ENCODE measurements around the gene GCLM. TPM values are rescaled to one million over a fixed set of nuclear protein-coding genes. Genes with fewer than 3 reads are reported as not detected.

Gene GCLM
- polyA plus RNA-seq, 10 donors = 6.3 to 11.9 (median 8.6) TPM

GRCh38 chr1:93848350-93848883 is 60.8 kb downstream of the GCLM start:
- DNase-seq = no peak

DNA sequence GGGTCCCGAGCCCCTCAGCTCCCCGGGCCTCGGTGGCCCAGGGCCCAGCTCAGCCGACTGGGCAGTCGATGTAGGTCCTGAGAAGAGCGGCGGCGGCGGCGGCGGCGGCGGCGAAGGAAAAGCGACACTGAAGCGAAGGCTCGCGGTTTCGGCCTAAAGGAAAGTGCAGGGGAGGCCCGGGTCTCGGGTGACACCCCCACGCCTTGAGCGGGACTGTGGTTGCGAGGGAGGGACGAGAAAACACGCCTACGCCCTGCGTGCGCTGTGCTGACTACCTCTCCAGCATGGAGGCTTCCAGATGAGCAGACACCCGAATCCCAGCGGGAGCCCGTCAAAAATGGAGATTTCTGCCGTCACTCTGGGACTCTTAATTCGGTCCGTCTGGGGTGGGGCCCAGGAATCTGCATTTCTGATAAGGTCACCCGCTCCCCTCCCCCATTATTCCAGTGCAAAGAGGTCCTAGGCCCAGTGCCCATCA is 61.4 kb downstream of the GCLM start:
- peak in 2 of 3 donors; percentile 60 to 72 for DNase-seq

DNA sequence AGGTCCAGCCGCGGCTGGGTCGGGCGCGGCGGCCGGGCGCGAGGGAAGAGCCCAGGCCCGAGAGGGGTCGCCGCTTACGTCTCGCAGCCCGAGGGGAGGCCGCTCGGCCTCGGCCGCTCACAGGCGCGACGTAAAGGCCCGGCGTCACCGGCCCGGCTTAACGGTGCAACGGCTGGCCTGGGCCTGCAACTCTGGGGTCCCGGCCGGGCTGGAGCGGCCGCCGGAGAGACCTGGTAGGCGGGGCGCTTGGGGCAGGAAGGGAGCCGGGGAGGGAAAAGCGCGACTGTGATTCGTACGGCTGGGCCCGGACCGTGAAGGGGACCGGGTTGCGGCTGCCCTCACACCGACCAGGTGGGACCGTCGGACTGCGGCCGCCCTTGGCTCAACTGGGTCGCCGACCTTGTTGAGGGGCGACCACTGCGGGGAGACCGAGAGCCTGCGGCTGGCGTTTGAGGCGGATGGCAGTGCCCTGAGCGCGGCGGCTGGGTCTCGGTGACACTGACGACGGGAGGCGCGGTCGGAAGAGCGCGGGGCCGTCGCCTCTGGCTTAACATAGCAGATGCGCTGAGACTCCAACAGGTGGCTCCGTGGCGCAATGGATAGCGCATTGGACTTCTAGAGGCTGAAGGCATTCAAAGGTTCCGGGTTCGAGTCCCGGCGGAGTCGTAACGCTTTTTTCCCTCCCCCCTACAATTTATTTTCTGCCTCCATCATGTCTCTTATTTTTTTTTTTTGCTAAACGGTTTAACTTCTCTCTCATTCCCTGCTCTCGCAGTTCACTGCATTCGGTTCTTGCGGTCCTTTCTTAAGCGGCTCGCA is 62.0 kb downstream of the GCLM start:
- DNase-seq = peak; percentile 93 to 98 (median 98)

- peak; percentile 84 to 97 (median 91) for DNase-seq
Measured at GRCh38 chr1:93846206-93846991, 62.8 kb downstream of the GCLM start.

GRCh38 chr1:93845538-93846205 is 63.6 kb downstream of the GCLM start:
- DNase-seq = peak; percentile 51 to 85 (median 78)

DNA sequence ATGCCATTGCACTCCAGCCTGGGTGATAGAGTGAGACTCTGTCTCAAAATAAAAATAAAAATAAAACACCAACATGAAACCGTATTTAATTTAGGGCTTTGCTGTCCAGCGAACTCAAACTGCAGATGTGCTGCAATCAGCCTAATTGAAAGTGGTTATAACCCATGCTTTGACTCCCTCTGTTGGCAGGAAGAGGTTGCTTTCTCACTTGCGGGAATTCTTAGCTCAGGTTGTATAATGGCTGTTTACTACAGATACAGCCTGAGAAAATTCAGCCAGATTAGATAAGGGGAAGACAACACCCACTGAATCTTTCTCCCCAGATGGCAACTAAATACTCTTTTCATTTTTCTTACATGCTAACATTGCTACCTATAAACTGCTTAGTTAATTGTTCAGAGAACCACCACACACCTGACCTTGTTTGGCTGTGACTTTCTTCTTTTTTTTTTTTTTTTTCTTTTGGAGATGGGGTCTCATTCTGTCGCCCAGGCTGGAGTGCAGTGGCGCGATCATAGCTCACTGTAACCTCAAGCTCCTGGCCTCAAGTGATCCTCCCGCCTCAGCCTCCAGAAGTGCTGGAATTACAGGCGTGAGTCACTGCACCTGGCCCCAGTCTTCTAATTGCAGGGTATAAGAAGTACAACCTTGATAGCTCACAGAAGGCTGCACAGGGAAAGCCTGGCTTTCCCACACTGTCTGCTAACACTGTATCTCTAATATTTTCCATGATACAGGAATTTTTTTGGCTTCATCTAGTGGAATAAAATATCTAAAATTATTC is 64.8 kb downstream of the GCLM start:
- DNase-seq = peak; percentile 62 to 84 (median 73)

DNA sequence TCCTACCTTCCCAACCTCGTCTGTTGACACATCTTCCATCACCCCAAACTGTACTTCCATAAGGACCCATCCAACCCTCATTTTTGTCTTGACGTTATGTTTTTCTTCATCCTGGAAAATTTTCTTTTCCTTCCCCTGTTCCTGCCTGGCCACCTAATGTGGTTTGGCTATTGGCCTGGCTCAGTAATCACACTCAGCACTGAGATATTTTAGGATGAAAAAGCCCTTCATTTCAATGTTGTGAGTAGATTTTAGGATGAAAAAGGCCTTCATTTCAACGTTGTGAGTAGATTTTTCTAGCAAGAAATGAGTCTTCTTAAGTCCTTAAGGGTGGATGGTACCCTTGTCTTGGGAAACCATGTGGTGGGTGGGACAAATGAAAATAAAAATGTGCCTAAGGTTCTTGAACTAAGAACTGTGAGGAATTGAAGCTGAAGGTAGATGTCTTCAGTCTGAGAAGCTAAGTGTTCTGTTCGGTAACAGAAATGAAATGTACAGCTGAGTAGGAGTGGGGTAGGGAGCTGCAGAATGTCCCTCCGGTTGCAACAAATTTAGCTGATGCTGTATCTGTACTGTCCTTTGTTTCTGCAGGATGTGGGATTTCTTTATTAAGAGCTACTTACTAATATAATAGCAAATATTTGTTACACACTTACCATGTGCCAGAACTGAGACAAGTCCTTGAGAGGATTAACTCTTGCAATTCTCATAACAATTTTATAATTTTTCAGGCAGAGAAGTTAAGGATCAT is 66.3 kb downstream of the GCLM start:
- DNase-seq = no peak

- no peak for DNase-seq
Measured at GRCh38 chr1:93841771-93842170, 67.5 kb downstream of the GCLM start.

DNA sequence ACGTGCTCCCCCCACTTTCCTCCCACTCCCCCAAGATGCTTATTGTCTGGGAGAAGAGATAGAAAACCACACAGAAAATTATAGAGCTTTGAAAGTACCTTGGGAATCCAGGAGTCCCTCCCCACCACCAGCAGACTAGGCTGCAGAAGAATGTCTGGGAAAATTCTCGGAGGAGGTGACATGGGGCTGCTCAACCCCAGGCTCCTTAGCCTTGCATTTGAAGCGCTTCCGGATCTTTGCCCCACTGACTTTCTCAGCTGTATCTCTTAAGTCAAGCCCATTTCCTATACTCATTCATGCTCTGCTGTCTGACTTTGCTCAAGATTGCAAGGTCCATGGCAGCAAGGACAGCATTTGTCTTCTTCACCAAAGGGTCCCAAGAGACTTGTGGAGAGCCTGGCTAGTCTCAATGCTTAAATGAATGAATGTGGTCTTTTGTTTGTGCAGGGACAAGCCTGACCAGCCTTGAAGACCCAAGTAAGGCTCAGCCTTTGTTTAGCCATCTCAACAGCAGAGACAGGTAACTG is 68.2 kb downstream of the GCLM start:
- DNase-seq = no peak

- DNase-seq = no peak
Measured at GRCh38 chr1:93839753-93840152, 69.5 kb downstream of the GCLM start.

GRCh38 chr1:93839307-93839706 is 69.9 kb downstream of the GCLM start:
- no peak for DNase-seq

DNA sequence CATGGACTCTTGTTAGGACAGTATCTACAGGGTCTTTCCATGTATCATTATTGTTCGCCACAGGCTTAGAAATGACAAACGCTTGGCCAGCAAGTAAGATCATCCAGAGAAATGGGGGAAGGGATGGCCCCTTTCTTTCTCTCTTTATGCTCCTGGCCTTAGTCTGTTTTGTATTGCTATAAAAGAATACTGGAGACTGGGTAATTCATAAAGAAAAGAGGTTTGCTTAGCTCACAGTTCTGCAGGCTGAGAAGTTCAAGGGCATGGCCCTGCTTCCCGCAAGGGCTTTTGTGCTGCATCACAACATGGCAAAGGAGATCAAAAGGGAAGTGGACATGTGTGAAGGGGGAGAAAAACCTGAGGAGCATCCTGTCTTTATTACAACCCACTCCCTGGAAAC is 71.3 kb downstream of the GCLM start:
- no peak for DNase-seq

Other genes starting within 250 kb of the GCLM start
- gene BCAR3, start 227.6 kb downstream of the GCLM start, polyA plus RNA-seq (ENCODE audit: insufficient read length in 10 of 10) = 10 to 100 TPM; 13.5 to 20.5 (median 17.1) TPM
- gene DNTTIP2, start 30.2 kb downstream of the GCLM start, polyA plus RNA-seq (ENCODE audit: insufficient read length in 10 of 10) = 10 to 100 TPM; 41.0 to 55.1 (median 45.4) TPM
- gene ABCA4, start 211.7 kb upstream of the GCLM start, polyA plus RNA-seq (ENCODE audit: insufficient read length in 10 of 10) = 1 to 10 TPM in 2 of 10 donors, under 1 TPM in 8; 0.32 to 1.6 (median 0.92) TPM

All from muscle of back (tissue), 11 donors.